ENCODE results near the gene LTBP1. TPM values are rescaled to one million over a fixed set of nuclear protein-coding genes. Genes with fewer than 3 reads are reported as not detected.

LTBP1 gene
- total and polyA plus RNA-seq, 10 of the 15 experiments (the other 5 are each of a cell fraction or from before 2014, with no cell fraction given): 0.01 to 0.28 (median 0.12) TPM; not detected in 2

DNA sequence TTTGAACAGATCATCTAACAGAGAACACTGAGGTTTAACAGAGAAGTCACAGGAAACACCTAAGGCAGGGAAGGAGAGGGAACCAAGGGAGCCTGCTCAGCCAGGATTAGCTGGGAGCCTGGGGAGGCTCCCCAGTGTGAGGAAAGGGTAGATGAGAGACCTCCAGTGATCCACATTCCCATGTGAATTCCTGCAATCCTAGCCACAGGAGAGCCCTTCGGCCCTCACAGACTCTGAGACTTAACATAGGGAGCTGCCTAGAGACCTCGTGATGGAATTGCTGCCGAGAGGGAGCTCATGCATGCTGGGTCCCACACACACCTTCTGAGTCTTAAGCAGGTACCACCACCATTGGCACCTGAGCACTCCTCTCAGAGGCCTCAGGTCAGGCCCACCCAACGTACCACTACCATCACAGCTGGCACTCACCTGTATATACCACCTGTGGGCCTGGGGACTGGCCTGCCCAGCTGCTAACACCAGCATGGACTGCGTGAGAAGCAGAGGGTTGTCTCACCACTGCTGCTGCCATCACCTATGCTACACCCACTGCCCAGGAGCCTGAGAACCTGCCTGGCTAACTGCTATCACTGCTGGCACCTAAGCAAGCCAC is 303.8 kb downstream of the LTBP1 start (continued):
- TF ChIP-seq MXI1 (IDR thresholded peaks at IDR 0.05; ENCODE audit: low read depth, low read length): no peak
- TF ChIP-seq, protein P1, sequence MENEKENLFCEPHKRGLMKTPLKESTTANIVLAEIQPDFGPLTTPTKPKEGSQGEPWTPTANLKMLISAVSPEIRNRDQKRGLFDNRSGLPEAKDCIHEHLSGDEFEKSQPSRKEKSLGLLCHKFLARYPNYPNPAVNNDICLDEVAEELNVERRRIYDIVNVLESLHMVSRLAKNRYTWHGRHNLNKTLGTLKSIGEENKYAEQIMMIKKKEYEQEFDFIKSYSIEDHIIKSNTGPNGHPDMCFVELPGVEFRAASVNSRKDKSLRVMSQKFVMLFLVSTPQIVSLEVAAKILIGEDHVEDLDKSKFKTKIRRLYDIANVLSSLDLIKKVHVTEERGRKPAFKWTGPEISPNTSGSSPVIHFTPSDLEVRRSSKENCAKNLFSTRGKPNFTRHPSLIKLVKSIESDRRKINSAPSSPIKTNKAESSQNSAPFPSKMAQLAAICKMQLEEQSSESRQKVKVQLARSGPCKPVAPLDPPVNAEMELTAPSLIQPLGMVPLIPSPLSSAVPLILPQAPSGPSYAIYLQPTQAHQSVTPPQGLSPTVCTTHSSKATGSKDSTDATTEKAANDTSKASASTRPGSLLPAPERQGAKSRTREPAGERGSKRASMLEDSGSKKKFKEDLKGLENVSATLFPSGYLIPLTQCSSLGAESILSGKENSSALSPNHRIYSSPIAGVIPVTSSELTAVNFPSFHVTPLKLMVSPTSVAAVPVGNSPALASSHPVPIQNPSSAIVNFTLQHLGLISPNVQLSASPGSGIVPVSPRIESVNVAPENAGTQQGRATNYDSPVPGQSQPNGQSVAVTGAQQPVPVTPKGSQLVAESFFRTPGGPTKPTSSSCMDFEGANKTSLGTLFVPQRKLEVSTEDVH (IDR thresholded peaks at IDR 0.05; ENCODE audit: low read depth, partially characterized antibody): no peak
- TF ChIP-seq, protein P2, sequence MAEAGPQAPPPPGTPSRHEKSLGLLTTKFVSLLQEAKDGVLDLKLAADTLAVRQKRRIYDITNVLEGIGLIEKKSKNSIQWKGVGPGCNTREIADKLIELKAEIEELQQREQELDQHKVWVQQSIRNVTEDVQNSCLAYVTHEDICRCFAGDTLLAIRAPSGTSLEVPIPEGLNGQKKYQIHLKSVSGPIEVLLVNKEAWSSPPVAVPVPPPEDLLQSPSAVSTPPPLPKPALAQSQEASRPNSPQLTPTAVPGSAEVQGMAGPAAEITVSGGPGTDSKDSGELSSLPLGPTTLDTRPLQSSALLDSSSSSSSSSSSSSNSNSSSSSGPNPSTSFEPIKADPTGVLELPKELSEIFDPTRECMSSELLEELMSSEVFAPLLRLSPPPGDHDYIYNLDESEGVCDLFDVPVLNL (IDR thresholded peaks at IDR 0.05; ENCODE audit: low read depth, low read length): no peak
- TF ChIP-seq ZNF207 (IDR thresholded peaks at IDR 0.05; ENCODE audit: borderline replicate concordance): no peak
- TF ChIP-seq NFIC (IDR thresholded peaks at IDR 0.05; ENCODE audit: low read depth, low read length): no peak
- TF ChIP-seq, protein P3, sequence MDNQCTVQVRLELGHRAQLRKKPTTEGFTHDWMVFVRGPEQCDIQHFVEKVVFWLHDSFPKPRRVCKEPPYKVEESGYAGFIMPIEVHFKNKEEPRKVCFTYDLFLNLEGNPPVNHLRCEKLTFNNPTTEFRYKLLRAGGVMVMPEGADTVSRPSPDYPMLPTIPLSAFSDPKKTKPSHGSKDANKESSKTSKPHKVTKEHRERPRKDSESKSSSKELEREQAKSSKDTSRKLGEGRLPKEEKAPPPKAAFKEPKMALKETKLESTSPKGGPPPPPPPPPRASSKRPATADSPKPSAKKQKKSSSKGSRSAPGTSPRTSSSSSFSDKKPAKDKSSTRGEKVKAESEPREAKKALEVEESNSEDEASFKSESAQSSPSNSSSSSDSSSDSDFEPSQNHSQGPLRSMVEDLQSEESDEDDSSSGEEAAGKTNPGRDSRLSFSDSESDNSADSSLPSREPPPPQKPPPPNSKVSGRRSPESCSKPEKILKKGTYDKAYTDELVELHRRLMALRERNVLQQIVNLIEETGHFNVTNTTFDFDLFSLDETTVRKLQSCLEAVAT (IDR thresholded peaks at IDR 0.05): no peak

All from GM12878 (cell line).